H9 (cell line): ENCODE data around the gene ST6GALNAC6. TPM values are rescaled to one million over a fixed set of nuclear protein-coding genes. Genes with fewer than 3 reads are reported as not detected.

ENCODE experiments used
- DNase-seq: peaks from one replicate; pipeline ENCODE4 v3.0.0-alpha.2; 2017
- H2AFZ ChIP-seq: one replicate; pipeline ENCODE4 v1.6.1; 2013; ENCODE audit warnings: mild to moderate bottlenecking, low read length, control low read depth, moderate library complexity
- H2AK5ac ChIP-seq: 2 replicates; pipeline ENCODE4 v1.6.1; 2013; ENCODE audit warnings: low read length, control low read depth, mixed read lengths; ENCODE audit not compliant: insufficient read length
- H2BK120ac ChIP-seq: one replicate; pipeline ENCODE4 v1.6.1; 2013; ENCODE audit warnings: low read depth, mild to moderate bottlenecking, low read length, control low read depth, inconsistent platforms; ENCODE audit not compliant: poor library complexity, severe bottlenecking
- H2BK12ac ChIP-seq: 2 replicates; pipeline ENCODE4 v1.6.1; 2013; ENCODE audit warnings: low read length, control low read depth, mixed read lengths, low read depth; ENCODE audit not compliant: insufficient read length
- H2BK15ac ChIP-seq: 2 replicates; pipeline ENCODE4 v1.6.1; 2013; ENCODE audit warnings: low read depth, low read length, control low read depth
- H2BK20ac ChIP-seq: one replicate; pipeline ENCODE4 v1.6.1; 2013; ENCODE audit warnings: low read depth, mild to moderate bottlenecking, low read length, control low read depth, inconsistent platforms; ENCODE audit not compliant: poor library complexity, severe bottlenecking
- H2BK5ac ChIP-seq: 2 replicates; pipeline ENCODE4 v1.6.1; 2013; ENCODE audit warnings: low read length, control low read depth, mixed read lengths; ENCODE audit not compliant: insufficient read length
- H3K14ac ChIP-seq: 2 replicates; pipeline ENCODE4 v1.6.1; 2013; ENCODE audit warnings: low read length, control low read depth; ENCODE audit not compliant: insufficient read depth
- H3K18ac ChIP-seq: 2 replicates; pipeline ENCODE4 v1.6.1; 2013; ENCODE audit warnings: low read depth, mild to moderate bottlenecking, mixed read lengths, low read length, control low read depth; ENCODE audit not compliant: insufficient read length
- H3K23ac ChIP-seq: 2 replicates; pipeline ENCODE4 v1.6.1; 2013; ENCODE audit warnings: low read length, control low read depth, mixed read lengths, low read depth; ENCODE audit not compliant: insufficient read length
- H3K23me2 ChIP-seq: 2 replicates; pipeline ENCODE4 v1.6.1; 2013; ENCODE audit warnings: low read depth, mild to moderate bottlenecking, mixed read lengths, low read length, control low read depth; ENCODE audit not compliant: insufficient read length, poor library complexity, severe bottlenecking
- H3K27ac ChIP-seq: 2 replicates; pipeline ENCODE4 v1.5.1; 2013; ENCODE audit warnings: low read length, control low read depth, mixed read lengths, low read depth; ENCODE audit not compliant: insufficient read length
- H3K27me3 ChIP-seq: 2 replicates; pipeline ENCODE4 v1.6.1; 2013; ENCODE audit warnings: low read length, control low read depth, inconsistent platforms; ENCODE audit not compliant: insufficient read depth
- H3K4ac ChIP-seq: 2 replicates; pipeline ENCODE4 v1.6.1; 2013; ENCODE audit warnings: low read depth, mild to moderate bottlenecking, control low read depth, inconsistent platforms, low read length, moderate library complexity
- H3K4me1 ChIP-seq: 2 replicates; pipeline ENCODE4 v1.6.1; 2013; ENCODE audit warnings: low read length, control low read depth, inconsistent platforms; ENCODE audit not compliant: insufficient read depth
- H3K4me2 ChIP-seq: 2 replicates; pipeline ENCODE4 v1.6.1; 2013; ENCODE audit warnings: low read length, control low read depth, mixed read lengths; ENCODE audit not compliant: insufficient read length, insufficient read depth
- H3K56ac ChIP-seq: 2 replicates; pipeline ENCODE4 v1.6.1; 2013; ENCODE audit warnings: low read depth, mild to moderate bottlenecking, mixed read lengths, low read length, control low read depth; ENCODE audit not compliant: insufficient read length
- H3K79me1 ChIP-seq: 2 replicates; pipeline ENCODE4 v1.6.1; 2013; ENCODE audit warnings: low read depth, mild to moderate bottlenecking, moderate library complexity, low read length, control low read depth, inconsistent platforms; ENCODE audit not compliant: insufficient read depth, poor library complexity, severe bottlenecking
- H3K79me2 ChIP-seq: 2 replicates; pipeline ENCODE4 v1.6.1; 2013; ENCODE audit warnings: low read length, control low read depth, inconsistent platforms; ENCODE audit not compliant: insufficient read depth
- H3K9ac ChIP-seq: 2 replicates; pipeline ENCODE4 v1.6.1; 2013; ENCODE audit warnings: low read length, control low read depth, mixed read lengths; ENCODE audit not compliant: insufficient read length; ENCODE audit errors: extremely low read depth
- H3K9me3 ChIP-seq: one replicate; pipeline ENCODE4 v1.6.1; 2013; ENCODE audit warnings: low read depth, low read length, inconsistent platforms; ENCODE audit not compliant: control insufficient read depth
- H3T11ph ChIP-seq: one replicate; pipeline ENCODE4 v1.6.1; 2013; ENCODE audit warnings: mild to moderate bottlenecking, low read length, control low read depth, inconsistent platforms
- H4K20me1 ChIP-seq: one replicate; pipeline ENCODE4 v1.6.1; 2013; ENCODE audit not compliant: control insufficient read depth, insufficient read length, insufficient read depth
- H4K5ac ChIP-seq: 2 replicates; pipeline ENCODE4 v1.6.1; 2013; ENCODE audit warnings: low read depth, mild to moderate bottlenecking, mixed read lengths, low read length, control low read depth; ENCODE audit not compliant: insufficient read length
- H4K8ac ChIP-seq: replicated peaks from 2 replicates; pipeline ENCODE4 v1.6.1; 2013; ENCODE audit warnings: low read length, control low read depth, mixed read lengths, low read depth; ENCODE audit not compliant: insufficient read length
- H4K91ac ChIP-seq: 2 replicates; pipeline ENCODE4 v1.6.1; 2013; ENCODE audit warnings: low read depth, mild to moderate bottlenecking, moderate library complexity, mixed read lengths, low read length, control low read depth; ENCODE audit not compliant: insufficient read length
- H3K27ac Mint-ChIP-seq, 3 experiments: 2 replicates in 2 of 3; 3 replicates in 1 of 3; pipeline ENCODE4 v1.8.0; 2020 to 2021; ENCODE audit warnings: mixed read lengths in 3 of 3, mild to moderate bottlenecking in 1 of 3, moderate library complexity in 1 of 3
- H3K27me3 Mint-ChIP-seq: 2 replicates; pipeline ENCODE4 v1.8.0; 2021; ENCODE audit warnings: low read depth, mild to moderate bottlenecking, moderate library complexity, mixed read lengths
- H3K36me3 Mint-ChIP-seq, 3 experiments: 2 replicates in 2 of 3; 3 replicates in 1 of 3; pipeline ENCODE4 v1.8.0; 2020 to 2021; ENCODE audit warnings: low read depth in 3 of 3, mixed read lengths in 3 of 3; ENCODE audit not compliant: insufficient read depth in 1 of 3
- H3K4me1 Mint-ChIP-seq, 2 experiments: 2 replicates each; pipeline ENCODE4 v1.8.0; 2020; ENCODE audit warnings: mixed read lengths in 2 of 2
- H3K4me3 Mint-ChIP-seq, 2 experiments: 2 replicates in 1 of 2; 3 replicates in 1 of 2; pipeline ENCODE4 v1.8.0; 2020 to 2021; ENCODE audit warnings: mild to moderate bottlenecking in 2 of 2, mixed read lengths in 2 of 2, moderate library complexity in 1 of 2
- H3K9me3 Mint-ChIP-seq, 2 experiments: 2 replicates in 1 of 2; 3 replicates in 1 of 2; pipeline ENCODE4 v1.8.0; 2020; ENCODE audit warnings: mild to moderate bottlenecking in 2 of 2, mixed read lengths in 2 of 2, moderate library complexity in 1 of 2
- WGBS: extraction: QIAGEN DNeasy Blood & Tissue Kit; methylation state at CpG from one replicate; pipeline ENCODE4 v1.1.7; 2013; ENCODE audit warnings: missing lambda C conversion rate, low lambda C conversion rate, mixed read lengths; ENCODE audit not compliant: insufficient read length; ENCODE audit errors: extremely low coverage; 5-methylcytosine and 5-hydroxymethylcytosine counted together
- total RNA-seq: library from RNA; stranded (reverse); gene quantifications from 2 replicates; pipeline ENCODE4 v1.2.1, GENCODE V29; 2021
- TF ChIP-seq, protein P1 (sequence below): fragments of 200-600 bp; sonication (generic); conservative IDR thresholded peaks from 3 replicates; pipeline ENCODE4 v1.8.0; 2021; ENCODE audit warnings: antibody characterized with exemption, mild to moderate bottlenecking

ST6GALNAC6 gene
- total RNA-seq, 1 experiment from 2014 or later = 29.8 TPM

DNA sequence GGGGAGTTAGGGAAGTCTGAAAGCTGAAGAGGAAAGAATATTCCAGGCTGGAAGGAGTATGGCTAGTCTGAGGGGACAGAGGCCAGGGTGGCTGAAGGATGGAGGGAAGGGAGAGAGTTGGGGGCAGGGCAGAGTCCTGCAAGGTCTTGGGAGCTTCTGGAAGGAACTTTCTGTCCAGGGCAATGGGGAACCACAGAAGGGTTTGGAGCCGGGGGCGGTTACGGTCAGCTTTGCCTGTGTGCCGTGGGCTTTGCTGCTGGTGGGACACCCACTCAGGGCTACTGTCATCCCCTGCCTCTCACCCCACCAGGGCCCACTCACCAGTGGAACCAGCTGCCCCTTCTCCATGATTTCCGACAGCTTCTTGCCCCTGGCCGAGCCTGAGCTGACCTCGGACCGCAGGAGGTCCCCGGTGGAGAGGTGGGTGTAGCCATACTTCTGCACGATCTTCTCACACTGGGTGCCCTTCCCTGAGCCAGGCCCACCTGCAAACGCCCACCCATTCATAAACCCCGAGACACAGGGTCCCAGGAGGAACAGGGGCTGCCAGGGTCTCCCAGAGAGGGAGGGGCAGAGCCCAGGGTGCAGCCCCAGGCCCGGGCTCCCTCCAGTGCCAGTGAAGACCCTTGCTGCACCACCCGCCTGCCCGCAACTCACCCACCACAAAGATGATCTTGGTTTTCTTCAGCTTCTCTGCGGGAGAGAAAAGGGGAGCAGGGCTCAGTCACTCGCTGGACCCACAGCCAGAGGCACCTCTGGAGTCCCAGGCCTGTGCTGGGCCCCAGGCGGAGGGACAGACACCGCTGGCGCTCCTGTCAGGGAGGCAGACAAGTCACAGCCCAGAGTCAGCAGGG lies 26.8 kb downstream of the ST6GALNAC6 start:
- H3K4me2 ChIP-seq = no peak overlapping the region
- no peak overlapping the region for H3K27ac ChIP-seq
- H3K14ac ChIP-seq = no peak overlapping the region
- no peak overlapping the region for H3K18ac ChIP-seq
- H2AK5ac ChIP-seq = no peak overlapping the region
- no peaks in the 10 kb centered on the region for H3K9me3 ChIP-seq
- no peak overlapping the region for H2BK120ac ChIP-seq
- TF ChIP-seq, protein P1, sequence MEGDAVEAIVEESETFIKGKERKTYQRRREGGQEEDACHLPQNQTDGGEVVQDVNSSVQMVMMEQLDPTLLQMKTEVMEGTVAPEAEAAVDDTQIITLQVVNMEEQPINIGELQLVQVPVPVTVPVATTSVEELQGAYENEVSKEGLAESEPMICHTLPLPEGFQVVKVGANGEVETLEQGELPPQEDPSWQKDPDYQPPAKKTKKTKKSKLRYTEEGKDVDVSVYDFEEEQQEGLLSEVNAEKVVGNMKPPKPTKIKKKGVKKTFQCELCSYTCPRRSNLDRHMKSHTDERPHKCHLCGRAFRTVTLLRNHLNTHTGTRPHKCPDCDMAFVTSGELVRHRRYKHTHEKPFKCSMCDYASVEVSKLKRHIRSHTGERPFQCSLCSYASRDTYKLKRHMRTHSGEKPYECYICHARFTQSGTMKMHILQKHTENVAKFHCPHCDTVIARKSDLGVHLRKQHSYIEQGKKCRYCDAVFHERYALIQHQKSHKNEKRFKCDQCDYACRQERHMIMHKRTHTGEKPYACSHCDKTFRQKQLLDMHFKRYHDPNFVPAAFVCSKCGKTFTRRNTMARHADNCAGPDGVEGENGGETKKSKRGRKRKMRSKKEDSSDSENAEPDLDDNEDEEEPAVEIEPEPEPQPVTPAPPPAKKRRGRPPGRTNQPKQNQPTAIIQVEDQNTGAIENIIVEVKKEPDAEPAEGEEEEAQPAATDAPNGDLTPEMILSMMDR = no peak
- no peak overlapping the region for H4K8ac ChIP-seq
- no peaks in the 10 kb centered on the region for H3K79me2 ChIP-seq
- no peak overlapping the region for H3K23ac ChIP-seq
- Mint-ChIP-seq H3K4me3 (no peak overlapping the region), H3K27me3 (no peaks in the 10 kb centered on the region), H3K36me3 (peaks cover 0 to 9% (median 0%) of the 10 kb centered on the region in 3 experiments; a peak in 4 of 7 replicates), H3K4me1 (peaks cover 6 to 16% of the 10 kb centered on the region in 2 experiments; a peak in 3 of 4 replicates), H3K9me3 (no peaks in the 10 kb centered on the region), H3K27ac (no peak overlapping the region)
- no peak overlapping the region for H3K4ac ChIP-seq
- H3K56ac ChIP-seq = no peak overlapping the region
- H2BK15ac ChIP-seq = no peak overlapping the region
- H2AFZ ChIP-seq = no peak overlapping the region
- peaks cover 6% of the 10 kb centered on the region for H3K23me2 ChIP-seq
- H4K5ac ChIP-seq = no peak overlapping the region
- DNase-seq = no peak
- H3T11ph ChIP-seq = no peak overlapping the region
- H3K4me1 ChIP-seq = no peaks in the 10 kb centered on the region
- no peaks in the 10 kb centered on the region for H3K27me3 ChIP-seq
- no peak overlapping the region for H3K9ac ChIP-seq
- WGBS = no CpG with 5 or more reads among the region's 20 CpGs
- H4K91ac ChIP-seq = no peak overlapping the region
- no peaks in the 10 kb centered on the region for H3K79me1 ChIP-seq
- no peak overlapping the region for H2BK20ac ChIP-seq
- no peaks in the 10 kb centered on the region for H4K20me1 ChIP-seq
- H2BK5ac ChIP-seq = no peak overlapping the region
- H2BK12ac ChIP-seq = no peak overlapping the region
